Measurements from ENCODE around the gene HYAL2.
"Not testable (repeated sequence)": the region's sequence is repeated elsewhere in the genome, so short reads cannot be mapped to it uniquely, and the experiment has no call there.

Gene HYAL2

GRCh38 chr3:50290161-50290641, 32.3 kb downstream of the HYAL2 start:
- no peak for DNase-seq (ENCODE audit: low spot score)

GRCh38 chr3:50289130-50289529, 33.4 kb downstream of the HYAL2 start:
- DNase-seq (ENCODE audit: low spot score) = no peak

GRCh38 chr3:50288387-50289007, 34.0 kb downstream of the HYAL2 start:
- DNase-seq (ENCODE audit: low spot score) = no peak

- DNase-seq (ENCODE audit: low spot score) = no peak
Measured at GRCh38 chr3:50287262-50287661, 35.3 kb downstream of the HYAL2 start.

GRCh38 chr3:50286322-50287227, 36.0 kb downstream of the HYAL2 start:
- no peak for DNase-seq (ENCODE audit: low spot score)

- DNase-seq (ENCODE audit: low spot score) = not testable (repeated sequence)
Measured at GRCh38 chr3:50284121-50284520, 38.4 kb downstream of the HYAL2 start.

GRCh38 chr3:50279255-50280016, 43.1 kb downstream of the HYAL2 start:
- DNase-seq (ENCODE audit: low spot score) = no peak

- DNase-seq (ENCODE audit: low spot score) = no peak
Measured at GRCh38 chr3:50278880-50279224, 43.7 kb downstream of the HYAL2 start, which contains the start of gene LSMEM2. Gene LSMEM2, plus strand, starts transcription at chr3:50279087. Its CDS starts 27 bp downstream, at chr3:50279114.

GRCh38 chr3:50278123-50278879, 44.2 kb downstream of the HYAL2 start:
- DNase-seq (ENCODE audit: low spot score) = no peak

GRCh38 chr3:50276762-50277101, 45.8 kb downstream of the HYAL2 start:
- no peak for DNase-seq (ENCODE audit: low spot score)

- peak; percentile 15 for DNase-seq (ENCODE audit: low spot score)
Measured at GRCh38 chr3:50275996-50276761, 46.4 kb downstream of the HYAL2 start.

- no peak for DNase-seq (ENCODE audit: low spot score)
Measured at GRCh38 chr3:50275141-50275995, 47.2 kb downstream of the HYAL2 start.

- peak; percentile 78 for DNase-seq (ENCODE audit: low spot score)
Measured at GRCh38 chr3:50274371-50275104, 48.0 kb downstream of the HYAL2 start.

GRCh38 chr3:50273689-50274065, 48.9 kb downstream of the HYAL2 start:
- no peak for DNase-seq (ENCODE audit: low spot score)

GRCh38 chr3:50272911-50273688, 49.4 kb downstream of the HYAL2 start:
- peak; percentile 93 for DNase-seq (ENCODE audit: low spot score)

- not testable (repeated sequence) for DNase-seq (ENCODE audit: low spot score)
Measured at GRCh38 chr3:50272538-50272910, 50.0 kb downstream of the HYAL2 start.

GRCh38 chr3:50271314-50271936, 51.1 kb downstream of the HYAL2 start:
- DNase-seq (ENCODE audit: low spot score) = no peak
